IMR-90 (cell line): ENCODE data around the gene AP5B1. TPM values are rescaled to one million over a fixed set of nuclear protein-coding genes. Genes with fewer than 3 reads are reported as not detected.

ENCODE experiments used
- polyA plus RNA-seq, 3 experiments: library from polyadenylated mRNA; depleted of rRNA; stranded (reverse); fragments of >200 nt; gene quantifications; 2 replicates each; pipeline ENCODE4 v1.2.3, GENCODE V29; 2012; ENCODE audit warnings: low replicate concordance in 1 of 3
- total RNA-seq: library from RNA; depleted of rRNA; stranded (reverse); fragments of >200 nt; gene quantifications from 2 replicates; pipeline ENCODE4 v1.2.3, GENCODE V29; 2012; rRNA removed

Gene AP5B1
- total and polyA plus RNA-seq, 2 of the 4 experiments (the other 2 are of a cell fraction) = 2.5 to 5.0 TPM

Other genes starting within 250 kb of the AP5B1 start
- gene LTBP3, start 222.6 kb downstream of the AP5B1 start, total RNA-seq = 6.6 and 8.3 TPM in 2 replicates
- gene LTBP3, start 222.6 kb downstream of the AP5B1 start, polyA plus RNA-seq (2012; rRNA removed) = 145 and 216 TPM in 2 replicates
- 69.7 and 75.6 TPM in 2 replicates for gene ZNRD2, start 210.5 kb downstream of the AP5B1 start, total RNA-seq
- 90.3 and 113 TPM in 2 replicates for gene ZNRD2, start 210.5 kb downstream of the AP5B1 start, polyA plus RNA-seq (2012; rRNA removed)
- gene FAM89B, start 208.4 kb downstream of the AP5B1 start, total RNA-seq = 12.0 and 14.2 TPM in 2 replicates
- 65.5 and 86.6 TPM in 2 replicates for gene FAM89B, start 208.4 kb downstream of the AP5B1 start, polyA plus RNA-seq (2012; rRNA removed)
- gene EHBP1L1, start 204.9 kb downstream of the AP5B1 start, total RNA-seq = 10.0 and 13.3 TPM in 2 replicates
- gene EHBP1L1, start 204.9 kb downstream of the AP5B1 start, polyA plus RNA-seq (2012; rRNA removed) = 27.4 and 29.0 TPM in 2 replicates
- gene KCNK7, start 185.2 kb downstream of the AP5B1 start, total RNA-seq = not detected in 2 replicates
- gene KCNK7, start 185.2 kb downstream of the AP5B1 start, polyA plus RNA-seq (2012; rRNA removed) = 0.09 and 0.34 TPM in 2 replicates
- gene MAP3K11, start 166.8 kb downstream of the AP5B1 start, total RNA-seq = 16.7 and 17.7 TPM in 2 replicates
- 37.5 and 52.0 TPM in 2 replicates for gene MAP3K11, start 166.8 kb downstream of the AP5B1 start, polyA plus RNA-seq (2012; rRNA removed)
- 5.6 and 5.8 TPM in 2 replicates for gene PCNX3, start 165.2 kb downstream of the AP5B1 start, total RNA-seq
- gene PCNX3, start 165.2 kb downstream of the AP5B1 start, polyA plus RNA-seq (2012; rRNA removed) = 33.2 and 40.4 TPM in 2 replicates
- gene SIPA1, start 142.9 kb downstream of the AP5B1 start, total RNA-seq = 10.6 and 11.4 TPM in 2 replicates
- gene SIPA1, start 142.9 kb downstream of the AP5B1 start, polyA plus RNA-seq (2012; rRNA removed) = 39.7 and 44.3 TPM in 2 replicates
- 8.6 and 8.9 TPM in 2 replicates for gene RELA, start 118.1 kb downstream of the AP5B1 start, total RNA-seq
- 51.0 and 53.0 TPM in 2 replicates for gene RELA, start 118.1 kb downstream of the AP5B1 start, polyA plus RNA-seq (2012; rRNA removed)
- gene KAT5, start 68.7 kb downstream of the AP5B1 start, total RNA-seq = 28.6 and 33.3 TPM in 2 replicates
- 34.2 and 41.1 TPM in 2 replicates for gene KAT5, start 68.7 kb downstream of the AP5B1 start, polyA plus RNA-seq (2012; rRNA removed)
- 40.0 and 69.4 TPM in 2 replicates for gene RNASEH2C, start 60.2 kb downstream of the AP5B1 start, total RNA-seq
- 34.8 and 46.3 TPM in 2 replicates for gene RNASEH2C, start 60.2 kb downstream of the AP5B1 start, polyA plus RNA-seq (2012; rRNA removed)
- not detected in 2 replicates for gene OVOL1, start 6.1 kb upstream of the AP5B1 start, total RNA-seq
- not detected in 2 replicates for gene OVOL1, start 6.1 kb upstream of the AP5B1 start, polyA plus RNA-seq (2012; rRNA removed)
- gene SNX32, start 53.0 kb upstream of the AP5B1 start, total RNA-seq = 0.36 TPM in 1 of 2 replicates, not detected in the other
- 0.69 and 0.79 TPM in 2 replicates for gene SNX32, start 53.0 kb upstream of the AP5B1 start, polyA plus RNA-seq (2012; rRNA removed)
- gene CFL1, start 77.2 kb upstream of the AP5B1 start, total RNA-seq = 919 and 960 TPM in 2 replicates
- gene CFL1, start 77.2 kb upstream of the AP5B1 start, polyA plus RNA-seq (2012; rRNA removed) = 2,231 and 2,466 TPM in 2 replicates
- 22.5 and 23.7 TPM in 2 replicates for gene MUS81, start 79.5 kb upstream of the AP5B1 start, total RNA-seq
- 47.9 and 57.0 TPM in 2 replicates for gene MUS81, start 79.5 kb upstream of the AP5B1 start, polyA plus RNA-seq (2012; rRNA removed)
- gene EFEMP2, start 91.8 kb upstream of the AP5B1 start, total RNA-seq = 62.7 and 69.2 TPM in 2 replicates
- gene EFEMP2, start 91.8 kb upstream of the AP5B1 start, polyA plus RNA-seq (2012; rRNA removed) = 431 and 601 TPM in 2 replicates
- 0.18 TPM in 1 of 2 replicates, not detected in the other for gene CTSW, start 98.9 kb upstream of the AP5B1 start, total RNA-seq
- gene CTSW, start 98.9 kb upstream of the AP5B1 start, polyA plus RNA-seq (2012; rRNA removed) = 0.07 and 0.23 TPM in 2 replicates
- gene FIBP, start 107.5 kb upstream of the AP5B1 start, total RNA-seq = 119 and 182 TPM in 2 replicates
- gene FIBP, start 107.5 kb upstream of the AP5B1 start, polyA plus RNA-seq (2012; rRNA removed) = 141 and 163 TPM in 2 replicates
- gene CCDC85B, start 109.7 kb upstream of the AP5B1 start, total RNA-seq = 17.6 and 21.9 TPM in 2 replicates
- 35.4 and 62.1 TPM in 2 replicates for gene CCDC85B, start 109.7 kb upstream of the AP5B1 start, polyA plus RNA-seq (2012; rRNA removed)
- 17.2 and 26.1 TPM in 2 replicates for gene FOSL1, start 119.4 kb upstream of the AP5B1 start, total RNA-seq
- 97.4 and 107 TPM in 2 replicates for gene FOSL1, start 119.4 kb upstream of the AP5B1 start, polyA plus RNA-seq (2012; rRNA removed)
- gene C11orf68, start 138.1 kb upstream of the AP5B1 start, total RNA-seq = 19.4 and 20.3 TPM in 2 replicates
- 96.1 and 104 TPM in 2 replicates for gene C11orf68, start 138.1 kb upstream of the AP5B1 start, polyA plus RNA-seq (2012; rRNA removed)
- gene DRAP1, start 138.4 kb upstream of the AP5B1 start, total RNA-seq = 237 and 339 TPM in 2 replicates
- gene DRAP1, start 138.4 kb upstream of the AP5B1 start, polyA plus RNA-seq (2012; rRNA removed) = 344 and 428 TPM in 2 replicates
- under 0.01 TPM in 1 of 2 replicates, not detected in the other for gene TSGA10IP, start 164.5 kb upstream of the AP5B1 start, total RNA-seq
- gene TSGA10IP, start 164.5 kb upstream of the AP5B1 start, polyA plus RNA-seq (2012; rRNA removed) = 0.19 and 0.21 TPM in 2 replicates
- gene SART1, start 180.8 kb upstream of the AP5B1 start, total RNA-seq = 25.5 and 32.5 TPM in 2 replicates
- 42.2 and 43.5 TPM in 2 replicates for gene SART1, start 180.8 kb upstream of the AP5B1 start, polyA plus RNA-seq (2012; rRNA removed)
- 43.0 and 62.6 TPM in 2 replicates for gene EIF1AD, start 221.2 kb upstream of the AP5B1 start, total RNA-seq
- gene EIF1AD, start 221.2 kb upstream of the AP5B1 start, polyA plus RNA-seq (2012; rRNA removed) = 30.0 and 32.5 TPM in 2 replicates
- gene BANF1, start 221.5 kb upstream of the AP5B1 start, total RNA-seq = 35.0 and 36.6 TPM in 2 replicates
- 242 and 249 TPM in 2 replicates for gene BANF1, start 221.5 kb upstream of the AP5B1 start, polyA plus RNA-seq (2012; rRNA removed)
- 0.28 and 0.54 TPM in 2 replicates for gene CST6, start 231.0 kb upstream of the AP5B1 start, total RNA-seq
- gene CST6, start 231.0 kb upstream of the AP5B1 start, polyA plus RNA-seq (2012; rRNA removed) = 3.0 and 4.9 TPM in 2 replicates
- 0.18 and 0.28 TPM in 2 replicates for gene CATSPER1, start 245.5 kb upstream of the AP5B1 start, total RNA-seq
- gene CATSPER1, start 245.5 kb upstream of the AP5B1 start, polyA plus RNA-seq (2012; rRNA removed) = 0.91 and 1.0 TPM in 2 replicates